T follicular helper cell (primary cell): ENCODE data around the gene TBC1D17.
A peak's percentile ranks its signal among the peaks of the same experiment; 100 is the strongest.

Experiments used
- DNase-seq: peaks from one replicate; pipeline ENCODE4 v3.0.0-alpha.2; 2020; ENCODE audit warnings: low read depth

The TBC1D17 gene

DNA sequence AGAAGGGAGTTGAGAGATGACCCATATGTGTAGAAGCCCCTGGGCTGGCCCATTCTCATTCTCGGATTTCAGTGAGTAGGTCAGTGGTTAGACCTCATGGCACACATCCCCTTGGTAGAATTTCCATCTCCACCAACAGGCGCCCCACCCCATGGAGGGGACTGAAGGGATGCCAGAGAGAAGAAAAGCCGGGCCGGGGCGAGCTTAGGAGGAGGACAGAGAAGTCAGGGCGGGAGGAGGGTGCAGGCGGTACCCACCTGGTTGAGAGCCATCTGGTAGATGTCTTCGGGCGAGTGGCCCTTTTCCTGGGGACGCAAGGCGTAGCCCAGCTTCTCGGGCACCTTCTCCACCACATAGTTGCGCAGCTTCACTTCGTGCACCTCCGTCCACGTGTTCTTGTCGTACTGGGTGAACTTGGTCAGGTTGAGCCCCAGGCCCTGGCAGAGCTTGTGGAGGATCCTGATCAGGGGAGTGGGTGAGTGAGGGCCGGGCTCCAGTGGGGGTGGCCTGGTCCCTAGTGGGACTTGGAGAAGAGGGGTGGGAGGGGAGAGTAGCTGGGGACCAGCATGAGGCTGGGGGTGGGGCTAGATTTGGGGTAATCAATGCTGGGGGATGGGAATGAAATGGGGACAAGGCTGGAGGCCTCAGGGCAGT lies 16.6 kb downstream of the TBC1D17 start:
- no peak for DNase-seq

DNA sequence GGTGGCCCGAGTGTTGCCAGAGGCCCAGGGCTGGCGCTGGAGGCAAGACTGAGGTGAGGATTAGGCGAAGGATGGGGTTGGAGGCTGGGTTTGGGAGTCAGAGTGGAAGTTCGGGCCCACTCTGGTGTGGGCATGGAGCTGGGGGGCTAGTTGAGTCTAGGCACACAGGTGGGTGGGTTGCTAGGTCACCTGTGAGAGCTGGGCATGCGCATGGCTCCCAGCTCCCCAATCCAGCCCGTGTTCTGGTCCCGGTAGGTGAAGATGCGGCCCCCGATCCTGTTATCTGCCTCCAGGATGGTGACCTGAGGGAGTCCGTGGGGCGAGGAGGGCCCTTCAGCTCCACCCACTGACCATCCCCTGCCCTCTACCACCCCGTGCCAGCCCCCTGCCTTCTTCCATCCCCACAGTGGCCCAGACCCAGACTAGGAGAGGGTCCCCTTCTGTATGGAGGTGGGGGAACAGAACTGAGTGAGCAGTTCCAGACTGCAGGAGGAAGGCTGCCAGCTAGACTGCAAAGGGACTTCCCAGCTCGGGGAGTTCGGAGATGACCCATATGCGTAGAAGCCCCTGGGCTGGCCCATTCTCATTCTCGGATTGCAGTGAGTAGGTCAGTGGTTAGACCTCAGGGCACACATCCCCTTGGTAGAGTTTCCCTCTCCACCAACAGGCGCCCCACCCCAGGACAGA lies 17.5 kb downstream of the TBC1D17 start:
- DNase-seq, result no peak

DNA sequence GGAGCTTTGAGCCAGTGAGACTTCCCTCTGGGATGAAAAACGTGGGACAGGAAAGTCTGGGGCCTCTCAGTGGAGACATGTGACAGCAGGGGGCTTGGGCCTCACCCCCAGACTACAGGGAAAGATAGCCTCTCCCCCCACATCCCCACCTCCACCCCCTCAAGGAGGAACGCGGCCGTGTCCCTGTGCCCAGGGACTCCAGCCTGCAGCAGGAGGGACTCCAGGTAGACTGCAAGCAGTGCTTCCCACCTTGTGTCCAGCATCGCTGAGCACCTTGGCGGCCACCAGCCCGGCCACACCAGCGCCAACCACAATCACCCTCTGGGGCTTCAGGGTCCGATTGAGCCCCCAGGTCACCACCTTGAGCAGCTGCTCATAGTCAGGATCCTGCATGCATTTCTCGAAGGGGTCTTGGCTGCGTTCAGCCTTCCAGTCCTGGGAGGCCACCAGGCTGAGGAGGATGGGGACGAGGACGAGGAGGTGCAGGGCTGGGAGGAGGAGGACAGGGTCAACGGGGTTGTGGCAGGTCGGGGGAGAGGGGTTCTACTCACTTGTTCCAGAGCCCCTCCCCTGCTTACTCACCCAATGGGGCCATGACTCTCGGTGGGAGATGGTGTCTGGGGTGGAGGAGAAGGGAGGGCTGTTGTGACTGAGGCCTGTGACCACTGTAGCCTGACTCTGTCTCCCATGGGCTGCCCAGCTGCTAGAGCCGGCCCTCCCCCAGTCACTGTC lies 18.2 kb downstream of the TBC1D17 start:
- DNase-seq, result no peak

DNA sequence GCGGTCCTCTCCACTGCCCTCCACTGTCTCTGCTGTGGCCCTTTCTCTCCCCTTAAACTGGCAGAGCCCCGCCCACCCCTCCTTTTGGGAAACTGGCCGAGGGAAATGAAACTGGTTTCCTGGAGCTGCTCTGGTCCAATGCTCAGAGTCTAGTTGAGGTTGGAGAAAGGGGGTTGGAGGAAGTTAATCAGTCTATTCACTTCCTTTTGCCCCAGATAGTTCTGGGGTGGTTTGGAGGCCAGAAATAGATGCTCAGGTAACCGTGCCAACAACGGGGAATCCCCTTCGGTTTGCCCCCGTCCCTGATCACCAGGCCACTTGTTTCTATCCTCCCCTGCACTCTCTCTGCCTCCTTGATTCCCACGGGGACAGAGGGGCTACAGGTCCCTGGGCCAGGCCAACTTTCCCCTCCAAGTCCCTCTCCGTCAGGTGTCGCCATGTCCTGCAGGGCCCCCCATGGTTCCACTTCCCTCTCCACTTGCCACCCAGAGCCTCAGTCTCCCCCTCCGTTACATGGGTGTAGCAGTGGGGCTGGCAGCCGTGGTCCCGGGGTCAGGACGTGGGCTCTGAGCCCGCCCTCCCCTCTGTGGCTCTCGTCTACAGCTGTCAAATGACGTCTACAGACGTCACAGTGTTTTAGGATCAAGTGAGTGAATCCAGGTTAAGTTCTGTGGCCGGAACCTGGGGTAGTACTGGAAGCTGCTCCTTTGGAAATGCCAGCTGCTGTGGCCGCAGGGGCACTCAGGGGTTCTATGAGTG lies 19.5 kb downstream of the TBC1D17 start, which contains the start of gene IL4I1:
Gene IL4I1 (minus strand): TSS at position 25 of the 759 bp plus-strand sequence. CDS start 727 bp downstream, outside the sequence.
- DNase-seq, result peak; percentile 44

DNA sequence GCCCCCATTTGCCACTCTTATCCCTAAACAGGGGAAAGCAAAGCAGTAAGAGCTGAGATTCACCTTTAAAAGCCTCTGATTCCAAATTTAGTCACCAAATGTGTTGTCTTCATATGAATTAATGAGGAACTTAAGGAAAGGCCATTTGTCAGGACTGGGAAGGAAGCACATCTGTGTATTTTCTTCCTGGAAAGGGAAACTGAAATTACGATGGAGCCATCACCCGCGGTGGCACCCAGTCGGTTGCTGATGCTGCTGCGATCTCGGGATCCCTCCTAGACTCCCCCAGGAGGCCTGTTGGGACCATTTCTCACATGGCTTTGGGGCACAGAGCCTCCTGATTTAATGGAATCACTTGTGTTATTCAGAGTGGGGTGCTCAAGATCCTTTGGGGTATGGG lies 26.6 kb downstream of the TBC1D17 start:
- DNase-seq, result no peak

DNA sequence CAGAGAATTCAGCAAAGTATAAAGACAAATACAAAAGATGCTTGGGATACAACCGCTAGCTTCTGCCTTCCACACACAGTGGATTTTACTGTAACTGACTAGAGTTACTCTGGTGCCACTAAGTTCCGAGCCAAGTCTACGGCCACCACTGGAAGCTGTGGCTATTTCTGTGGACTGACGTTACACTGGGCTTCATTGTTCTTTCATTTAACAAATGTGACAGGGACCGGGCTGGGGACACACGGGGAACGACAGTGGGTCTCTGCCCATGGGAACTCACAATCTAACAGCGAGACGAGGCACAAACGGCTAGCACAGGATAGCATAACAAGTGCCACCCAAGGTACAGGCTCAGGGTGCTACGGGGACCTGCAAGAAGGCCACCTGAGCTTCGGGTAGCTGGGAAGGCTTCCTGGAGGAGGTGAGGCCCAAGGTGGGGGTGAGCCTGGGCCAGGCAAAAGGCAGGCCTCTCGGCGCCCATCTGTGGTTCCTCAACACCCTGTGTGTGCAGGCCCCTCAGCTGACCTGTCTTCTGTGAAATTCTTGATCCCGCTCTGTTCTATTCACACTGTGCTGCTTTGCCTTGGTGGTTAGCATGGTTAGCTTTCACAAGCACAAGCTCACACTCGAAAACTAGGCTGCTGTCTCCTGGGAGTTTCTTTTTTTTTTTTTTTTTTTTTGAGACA lies 29.5 kb downstream of the TBC1D17 start:
- DNase-seq, result no peak

DNA sequence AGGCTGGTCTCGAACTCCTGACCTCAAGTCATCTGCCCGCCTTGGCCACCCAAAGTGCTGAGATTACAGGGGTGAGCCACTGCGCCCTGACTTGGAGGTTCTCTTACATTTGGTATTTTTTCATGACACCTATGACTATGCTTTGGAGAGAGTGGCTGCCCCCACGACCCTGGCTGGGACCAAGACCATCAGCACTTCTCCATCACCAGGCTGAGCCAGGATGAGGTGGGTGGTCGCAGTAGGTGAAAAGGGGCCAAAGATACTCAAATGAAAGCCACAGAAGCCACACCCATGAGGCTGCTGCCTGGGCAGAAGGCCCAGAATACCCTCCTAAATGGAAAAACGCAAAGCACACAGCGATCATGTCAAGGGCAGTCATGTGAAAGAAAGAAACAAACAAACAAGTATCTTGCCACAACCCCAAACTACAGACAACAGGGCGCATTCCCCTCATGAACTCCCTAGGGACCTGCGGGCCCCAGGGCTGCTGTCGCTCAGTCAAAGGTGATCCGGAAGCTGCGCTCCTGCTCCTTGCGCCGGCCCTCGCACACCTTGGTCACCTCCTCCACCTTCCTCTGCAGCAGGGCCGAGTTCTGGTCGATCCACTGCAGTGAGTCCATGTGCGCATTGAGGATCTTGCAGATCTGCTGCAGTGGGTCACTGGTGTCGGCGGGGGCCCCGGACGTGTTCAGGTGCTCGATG lies 30.4 kb downstream of the TBC1D17 start:
- DNase-seq, result no peak

DNA sequence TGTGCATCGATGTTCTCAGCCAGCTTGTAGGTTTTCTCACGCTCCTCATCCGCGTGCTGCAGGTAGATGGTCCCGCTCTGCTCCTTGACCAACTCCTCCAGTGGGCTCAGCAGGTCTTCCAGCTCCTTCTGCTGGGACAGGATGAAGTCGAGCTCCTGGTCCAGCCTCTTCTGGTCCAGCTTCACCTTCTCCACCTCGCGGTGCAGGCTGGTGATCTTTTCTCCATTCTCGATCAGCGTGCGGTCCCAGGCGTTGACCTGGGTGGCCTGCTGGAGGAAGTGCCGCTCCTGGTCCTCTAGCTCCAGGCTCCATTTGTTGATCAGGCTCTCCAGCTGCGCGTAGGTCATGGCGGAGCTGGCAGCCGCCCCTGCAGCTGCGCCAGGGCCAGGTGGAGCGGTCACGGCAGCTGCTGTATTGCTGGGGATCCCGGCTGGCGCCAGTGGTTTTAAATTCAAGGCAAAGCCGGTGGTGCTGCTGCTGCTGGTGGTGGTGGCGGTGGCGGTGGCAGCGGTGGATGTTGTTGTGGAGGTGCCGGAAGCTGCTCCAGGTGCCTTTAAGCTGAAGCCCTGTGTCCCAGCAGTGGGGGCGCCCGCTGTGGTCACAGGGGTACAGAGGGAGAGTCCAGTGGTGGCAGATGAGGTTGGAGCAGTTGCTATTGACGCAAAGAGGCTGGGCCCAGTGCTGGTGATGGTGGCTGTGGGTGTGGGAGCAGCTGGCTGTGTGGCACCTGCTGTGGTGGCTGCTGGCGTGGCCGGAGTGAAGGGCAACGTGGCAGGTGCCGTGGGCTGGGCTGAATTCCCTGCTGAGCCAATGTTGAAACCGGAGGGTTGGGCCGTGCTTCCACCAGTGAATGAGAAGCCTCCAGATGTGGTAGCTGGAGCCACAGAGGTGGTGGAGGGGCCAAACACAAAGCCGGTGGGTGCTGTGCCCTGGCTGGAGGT lies 31.2 kb downstream of the TBC1D17 start:
- DNase-seq, result no peak

DNA sequence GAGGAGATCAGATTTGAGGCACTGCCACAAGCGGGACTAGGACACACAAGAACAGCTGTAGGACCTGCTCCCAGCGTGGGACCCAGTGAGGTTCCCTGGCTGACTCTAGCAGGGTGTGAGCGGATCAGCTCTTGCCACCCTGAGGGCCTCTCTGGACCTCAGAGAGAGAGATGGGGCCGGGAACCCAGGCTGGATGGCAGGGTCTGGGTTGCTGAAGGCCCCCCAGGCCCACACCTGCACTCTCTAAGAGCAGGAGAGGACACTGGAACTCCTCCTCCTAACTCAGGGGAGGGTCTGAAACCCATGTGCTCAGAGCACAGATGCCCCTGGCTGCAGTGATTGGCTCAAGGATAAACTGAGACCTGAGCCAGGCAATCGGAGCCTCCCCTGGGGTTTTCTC lies 32.7 kb downstream of the TBC1D17 start:
- no peak for DNase-seq

DNA sequence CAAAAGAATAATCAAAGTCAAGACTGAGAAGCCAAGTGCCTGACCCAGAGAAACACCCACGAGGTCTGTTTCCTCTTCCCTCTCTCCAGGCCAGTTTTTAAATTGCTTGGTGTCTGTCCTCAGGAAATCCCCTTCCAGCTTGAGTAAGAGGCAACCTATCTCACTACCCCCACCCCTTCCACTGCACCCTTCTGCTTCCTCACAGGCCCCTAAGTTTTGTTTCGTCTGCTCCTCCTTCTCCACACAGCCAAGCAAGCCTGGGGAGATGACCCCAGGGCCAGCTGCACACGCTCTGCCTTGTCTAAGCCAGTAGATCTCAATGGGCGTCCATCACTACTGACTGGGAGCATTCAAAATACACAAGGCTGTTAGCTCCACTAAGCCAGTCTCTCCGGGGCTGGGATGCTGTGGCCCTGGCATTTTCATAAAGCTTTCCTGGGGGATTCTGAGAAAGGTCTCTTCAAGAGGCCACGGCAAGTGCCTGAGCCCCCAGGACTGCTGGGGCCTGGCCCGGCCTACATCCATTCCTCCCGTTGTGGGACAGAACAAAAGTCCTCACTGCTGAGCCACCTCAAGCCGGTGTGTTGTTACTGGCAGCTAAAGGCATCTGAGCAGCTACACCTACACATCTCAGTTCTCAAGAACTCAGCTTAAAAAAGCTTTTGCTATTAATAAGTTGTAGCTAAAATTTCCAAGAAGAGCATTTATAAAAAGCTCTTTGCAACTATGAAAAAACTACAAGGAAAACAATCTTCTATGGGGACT lies 34.1 kb downstream of the TBC1D17 start:
- no peak for DNase-seq

DNA sequence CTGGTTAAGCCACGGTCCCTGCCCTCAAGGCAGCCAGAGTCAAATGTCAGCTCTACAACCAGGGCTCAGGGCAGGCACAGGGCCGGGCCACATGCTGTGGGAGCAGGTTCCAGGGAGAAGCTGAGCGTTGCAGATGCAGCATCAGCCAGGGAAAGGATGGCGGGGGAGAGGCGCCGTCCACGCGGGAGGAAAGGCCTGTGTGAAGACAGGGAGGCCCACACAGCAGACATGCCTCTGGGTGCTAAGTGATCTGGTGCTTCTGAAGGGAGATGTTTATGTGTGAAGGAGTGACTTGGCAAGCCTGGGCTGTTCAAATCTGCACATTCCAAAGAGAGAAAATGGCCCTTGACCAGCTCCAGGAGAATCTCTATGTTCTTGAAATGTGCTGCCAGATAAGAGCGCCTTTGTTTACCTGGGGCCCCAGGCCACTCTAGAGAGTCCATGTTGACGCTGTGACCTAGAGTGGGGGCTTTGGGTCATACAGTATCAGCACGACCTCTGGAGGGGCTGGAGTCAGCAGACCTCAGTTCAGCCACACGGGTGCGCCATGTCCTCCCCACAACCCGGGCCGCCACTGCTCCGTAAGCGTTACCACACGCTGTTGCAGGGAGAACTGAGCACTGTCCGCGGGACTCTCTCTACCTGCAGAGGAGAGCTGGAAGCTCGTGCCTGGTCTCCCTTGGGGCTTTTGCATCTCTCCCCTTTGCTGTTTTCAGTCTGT lies 35.6 kb downstream of the TBC1D17 start:
- no peak for DNase-seq

DNA sequence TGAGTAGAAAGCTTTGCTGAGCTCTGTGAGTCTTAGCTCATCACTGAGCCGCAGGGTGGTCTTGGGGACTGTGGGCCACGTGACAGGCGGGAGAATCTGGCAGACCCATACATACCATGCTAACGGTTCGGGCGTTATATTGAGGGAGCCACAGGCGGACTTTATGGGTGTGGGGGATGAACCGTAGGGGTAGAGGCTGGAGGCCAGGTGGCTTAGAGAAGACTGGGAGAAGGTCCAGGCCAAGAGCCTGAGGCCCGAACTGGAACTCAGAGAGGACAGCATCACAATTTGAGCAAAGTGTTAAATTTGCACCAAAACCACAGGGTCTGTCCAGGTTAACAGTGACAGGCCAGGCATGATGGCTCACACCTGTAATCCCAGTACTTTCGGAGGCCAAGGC lies 36.2 kb downstream of the TBC1D17 start:
- DNase-seq, result no peak

DNA sequence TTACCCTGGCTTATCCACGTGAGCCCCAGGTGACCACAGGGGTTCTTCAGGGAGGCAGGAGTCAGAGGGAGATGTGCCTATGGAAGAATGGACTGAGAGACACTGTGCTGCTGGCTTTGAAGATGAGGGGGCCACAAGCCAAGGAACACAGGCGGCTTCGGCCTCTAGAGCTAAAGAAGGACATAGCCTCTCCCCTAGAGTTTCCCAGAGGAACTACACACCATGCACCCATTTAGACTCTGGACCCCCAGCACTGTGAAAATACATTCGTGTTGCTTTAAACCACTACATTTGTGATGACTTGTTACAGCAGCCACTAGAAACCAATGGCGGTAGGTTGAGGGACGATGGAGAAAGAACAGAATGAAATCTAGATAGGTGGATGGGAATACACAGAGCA lies 37.8 kb downstream of the TBC1D17 start:
- no peak for DNase-seq

DNA sequence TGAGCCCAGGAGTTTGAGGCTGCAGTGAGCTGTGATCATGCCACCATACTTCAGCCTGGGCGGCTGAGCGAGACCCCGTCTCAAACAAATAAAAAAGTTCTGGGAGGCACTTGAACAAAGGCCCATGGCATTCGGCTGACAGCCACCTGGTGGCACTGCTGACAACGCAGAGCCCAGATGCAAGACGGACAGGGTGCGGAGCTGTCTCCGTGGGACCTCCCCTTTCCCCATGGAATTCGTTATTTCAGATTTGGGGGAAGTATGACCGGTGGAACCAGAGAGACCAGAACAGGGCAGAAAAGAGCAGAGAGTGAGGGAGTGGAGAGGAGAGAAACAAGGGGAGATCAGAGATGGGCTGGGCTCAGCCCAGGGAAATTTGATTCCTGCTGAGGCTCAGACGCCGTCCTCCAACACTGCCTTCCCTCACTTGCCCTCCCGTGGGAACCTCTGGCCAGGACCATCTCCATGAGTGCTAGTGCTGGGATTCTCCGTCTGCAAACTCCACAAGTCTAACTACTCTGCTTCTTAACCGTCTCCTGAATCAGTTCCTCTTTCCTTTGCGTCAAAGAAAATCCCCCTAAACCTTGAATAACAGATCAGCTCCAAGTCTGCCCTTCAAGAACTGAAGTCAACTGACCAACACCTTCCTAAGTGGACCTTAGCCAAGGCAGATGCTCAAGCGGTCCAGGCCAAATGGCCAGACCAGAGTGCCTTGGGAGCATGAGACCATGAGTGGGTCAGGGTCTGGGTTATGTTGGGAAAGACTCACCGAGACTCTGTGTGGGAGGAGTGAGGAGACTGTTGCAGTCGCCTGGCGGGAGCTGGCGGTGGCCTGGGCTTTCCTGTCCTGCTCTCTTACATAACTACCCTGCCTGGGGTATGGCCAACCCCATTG lies 39.6 kb downstream of the TBC1D17 start:
- no peak for DNase-seq

DNA sequence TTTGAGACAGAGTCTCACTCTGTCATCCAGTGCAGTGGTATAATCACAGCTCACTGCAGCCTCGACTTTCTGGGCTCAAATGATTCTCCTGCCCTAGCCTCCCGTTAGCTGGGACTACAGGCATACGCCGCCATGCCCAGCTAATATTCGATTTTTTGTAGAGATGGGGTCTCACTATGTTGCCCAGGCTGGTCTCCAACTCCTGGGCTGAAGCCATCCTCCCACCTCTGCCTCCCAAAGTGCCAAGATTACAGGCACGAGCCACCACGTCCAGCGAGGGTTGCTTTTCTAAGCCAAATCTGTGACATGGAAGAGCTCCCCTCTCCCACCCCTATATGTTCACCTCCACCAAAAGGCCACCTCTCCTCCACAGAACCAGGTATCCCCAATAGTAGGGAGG lies 40.6 kb downstream of the TBC1D17 start:
- no peak for DNase-seq

DNA sequence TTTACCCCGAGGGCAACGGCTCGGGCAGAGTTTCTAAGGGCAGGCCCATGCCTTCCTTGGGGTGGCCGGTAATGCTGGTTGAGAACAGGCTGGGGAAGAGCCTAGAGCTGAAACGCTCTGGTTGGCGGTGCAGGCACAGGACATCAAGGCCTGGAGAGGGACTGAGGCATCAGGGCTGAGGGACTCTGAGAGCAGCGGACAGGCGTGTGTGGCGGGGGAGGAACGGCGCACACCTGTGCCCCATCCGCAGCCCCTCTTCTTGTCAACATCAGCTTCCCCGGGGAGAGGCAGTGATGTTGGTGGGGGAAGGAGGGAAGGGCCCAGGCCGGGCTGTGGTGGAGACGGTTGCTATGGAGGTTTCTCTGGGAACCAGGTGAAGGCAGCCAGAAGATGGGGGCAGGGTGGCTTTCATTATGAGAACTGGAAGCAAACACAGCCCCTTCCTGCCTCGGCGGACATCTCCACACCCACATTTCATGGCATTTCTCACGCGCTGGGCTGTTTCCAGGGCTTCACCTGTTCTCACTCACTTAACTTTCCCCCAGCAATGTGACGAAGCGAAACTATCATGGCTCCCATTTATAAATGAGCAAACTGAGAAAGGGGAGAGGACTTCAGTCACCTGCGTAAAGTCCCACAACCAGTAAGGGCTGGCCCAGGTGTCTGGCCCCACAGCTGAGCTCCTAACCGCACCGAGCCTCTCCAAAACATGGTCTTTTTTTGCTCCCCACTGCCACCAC lies 43.3 kb downstream of the TBC1D17 start:
- no peak for DNase-seq
